ENCODE results near the gene SHROOM4.

Gene SHROOM4

GRCh38 chrX:50704360-50704759 lies 109.6 kb downstream of the SHROOM4 start:
- H3K27ac ChIP-seq (ENCODE audit: low read depth, low read length), result no peak overlapping the region
- H3K4me3 ChIP-seq (ENCODE audit: low read depth in 1 of 2, low read length in 2 of 2), result no peak overlapping the region
- peaks cover 13% of the 10 kb centered on the region for H3K4me1 ChIP-seq (ENCODE audit: insufficient read depth, low read length)
- peaks cover 0 to 6% of the 10 kb centered on the region in 2 donors for H3K27me3 ChIP-seq (ENCODE audit: control insufficient read depth in 1 of 2, insufficient read depth in 2 of 2, low read length in 2 of 2)
- H3K36me3 ChIP-seq (ENCODE audit: insufficient read depth, low read length), result no peaks in the 10 kb centered on the region
- H3K9me3 ChIP-seq (ENCODE audit: low read length), result no peaks in the 10 kb centered on the region
- no peak overlapping the region for H3K9ac ChIP-seq (ENCODE audit: low read length)

- Histone ChIP-seq H3K36me3 (ENCODE audit: insufficient read depth, low read length) (no peaks in the 10 kb centered on the region), H3K9ac (ENCODE audit: low read length) (no peak overlapping the region), H3K4me3 (ENCODE audit: low read depth in 1 of 2, low read length in 2 of 2) (no peak overlapping the region), H3K27me3 (ENCODE audit: control insufficient read depth in 1 of 2, insufficient read depth in 2 of 2, low read length in 2 of 2) (peaks cover 0 to 6% of the 10 kb centered on the region in 2 donors), H3K27ac (ENCODE audit: low read depth, low read length) (no peak overlapping the region), H3K9me3 (ENCODE audit: low read length) (no peaks in the 10 kb centered on the region), H3K4me1 (ENCODE audit: insufficient read depth, low read length) (peaks cover 7% of the 10 kb centered on the region)
Measured at GRCh38 chrX:50700921-50701320, 113.1 kb downstream of the SHROOM4 start.

GRCh38 chrX:50698944-50699343 lies 115.0 kb downstream of the SHROOM4 start:
- Histone ChIP-seq H3K27me3 (ENCODE audit: control insufficient read depth in 1 of 2, insufficient read depth in 2 of 2, low read length in 2 of 2) (peaks cover 0 to 6% of the 10 kb centered on the region in 2 donors), H3K4me1 (ENCODE audit: insufficient read depth, low read length) (peaks cover 7% of the 10 kb centered on the region), H3K9me3 (ENCODE audit: low read length) (no peaks in the 10 kb centered on the region), H3K4me3 (ENCODE audit: low read depth in 1 of 2, low read length in 2 of 2) (no peak overlapping the region), H3K36me3 (ENCODE audit: insufficient read depth, low read length) (no peaks in the 10 kb centered on the region), H3K27ac (ENCODE audit: low read depth, low read length) (no peak overlapping the region), H3K9ac (ENCODE audit: low read length) (no peak overlapping the region)

- no peak overlapping the region for H3K27ac ChIP-seq (ENCODE audit: low read depth, low read length)
- H3K9ac ChIP-seq (ENCODE audit: low read length), result no peak overlapping the region
- peaks cover 7% of the 10 kb centered on the region for H3K4me1 ChIP-seq (ENCODE audit: insufficient read depth, low read length)
Measured at GRCh38 chrX:50697691-50698090, 116.3 kb downstream of the SHROOM4 start.

GRCh38 chrX:50691820-50692219 lies 122.2 kb downstream of the SHROOM4 start:
- no peak overlapping the region for H3K27ac ChIP-seq (ENCODE audit: low read depth, low read length)

More at GRCh38 chrX:50697691-50698090, 116.3 kb downstream of the SHROOM4 start:
- Histone ChIP-seq H3K27me3 (ENCODE audit: control insufficient read depth in 1 of 2, insufficient read depth in 2 of 2, low read length in 2 of 2) (peaks cover 0 to 11% of the 10 kb centered on the region in 2 donors), H3K36me3 (ENCODE audit: insufficient read depth, low read length) (no peaks in the 10 kb centered on the region), H3K9me3 (ENCODE audit: low read length) (no peaks in the 10 kb centered on the region), H3K4me3 (ENCODE audit: low read depth in 1 of 2, low read length in 2 of 2) (no peak overlapping the region)

GRCh38 chrX:50684871-50685270 lies 129.1 kb downstream of the SHROOM4 start:
- Histone ChIP-seq H3K36me3 (ENCODE audit: insufficient read depth, low read length) (no peaks in the 10 kb centered on the region), H3K27ac (ENCODE audit: low read depth, low read length) (no peak overlapping the region), H3K4me3 (ENCODE audit: low read depth in 1 of 2, low read length in 2 of 2) (no peak overlapping the region), H3K9me3 (ENCODE audit: low read length) (no peaks in the 10 kb centered on the region), H3K4me1 (ENCODE audit: insufficient read depth, low read length) (no peaks in the 10 kb centered on the region), H3K9ac (ENCODE audit: low read length) (no peak overlapping the region), H3K27me3 (ENCODE audit: control insufficient read depth in 1 of 2, insufficient read depth in 2 of 2, low read length in 2 of 2) (no peaks in the 10 kb centered on the region)

More at GRCh38 chrX:50691820-50692219, 122.2 kb downstream of the SHROOM4 start:
- no peaks in the 10 kb centered on the region for H3K4me1 ChIP-seq (ENCODE audit: insufficient read depth, low read length)
- no peak overlapping the region for H3K4me3 ChIP-seq (ENCODE audit: low read depth in 1 of 2, low read length in 2 of 2)
- H3K9me3 ChIP-seq (ENCODE audit: low read length), result no peaks in the 10 kb centered on the region
- H3K27me3 ChIP-seq (ENCODE audit: control insufficient read depth in 1 of 2, insufficient read depth in 2 of 2, low read length in 2 of 2), result peaks cover 0 to 6% of the 10 kb centered on the region in 2 donors
- no peak overlapping the region for H3K9ac ChIP-seq (ENCODE audit: low read length)
- H3K36me3 ChIP-seq (ENCODE audit: insufficient read depth, low read length), result no peaks in the 10 kb centered on the region

- H3K27ac ChIP-seq (ENCODE audit: low read depth, low read length), result no peak overlapping the region
- no peaks in the 10 kb centered on the region for H3K36me3 ChIP-seq (ENCODE audit: insufficient read depth, low read length)
Measured at GRCh38 chrX:50680990-50681389, 133.0 kb downstream of the SHROOM4 start.

GRCh38 chrX:50677789-50678188 lies 136.2 kb downstream of the SHROOM4 start:
- peaks cover 0 to 4% of the 10 kb centered on the region in 2 donors for H3K27me3 ChIP-seq (ENCODE audit: control insufficient read depth in 1 of 2, insufficient read depth in 2 of 2, low read length in 2 of 2)
- no peaks in the 10 kb centered on the region for H3K9me3 ChIP-seq (ENCODE audit: low read length)
- H3K9ac ChIP-seq (ENCODE audit: low read length), result no peak overlapping the region
- H3K4me3 ChIP-seq (ENCODE audit: low read depth in 1 of 2, low read length in 2 of 2), result no peak overlapping the region
- H3K36me3 ChIP-seq (ENCODE audit: insufficient read depth, low read length), result no peaks in the 10 kb centered on the region
- no peak overlapping the region for H3K27ac ChIP-seq (ENCODE audit: low read depth, low read length)
- no peaks in the 10 kb centered on the region for H3K4me1 ChIP-seq (ENCODE audit: insufficient read depth, low read length)

More at GRCh38 chrX:50680990-50681389, 133.0 kb downstream of the SHROOM4 start:
- Histone ChIP-seq H3K27me3 (ENCODE audit: control insufficient read depth in 1 of 2, insufficient read depth in 2 of 2, low read length in 2 of 2) (no peaks in the 10 kb centered on the region), H3K9me3 (ENCODE audit: low read length) (no peaks in the 10 kb centered on the region), H3K9ac (ENCODE audit: low read length) (no peak overlapping the region), H3K4me1 (ENCODE audit: insufficient read depth, low read length) (no peaks in the 10 kb centered on the region), H3K4me3 (ENCODE audit: low read depth in 1 of 2, low read length in 2 of 2) (no peak overlapping the region)

- no peak overlapping the region for H3K4me3 ChIP-seq (ENCODE audit: low read depth in 1 of 2, low read length in 2 of 2)
- no peaks in the 10 kb centered on the region for H3K36me3 ChIP-seq (ENCODE audit: insufficient read depth, low read length)
- H3K9ac ChIP-seq (ENCODE audit: low read length), result no peak overlapping the region
- no peaks in the 10 kb centered on the region for H3K9me3 ChIP-seq (ENCODE audit: low read length)
- no peak overlapping the region for H3K27ac ChIP-seq (ENCODE audit: low read depth, low read length)
- H3K4me1 ChIP-seq (ENCODE audit: insufficient read depth, low read length), result no peaks in the 10 kb centered on the region
- H3K27me3 ChIP-seq (ENCODE audit: control insufficient read depth in 1 of 2, insufficient read depth in 2 of 2, low read length in 2 of 2), result peaks cover 0 to 10% of the 10 kb centered on the region in 2 donors
Measured at GRCh38 chrX:50671661-50672060, 142.3 kb downstream of the SHROOM4 start.

- H3K4me1 ChIP-seq (ENCODE audit: insufficient read depth, low read length), result no peaks in the 10 kb centered on the region
- no peak overlapping the region for H3K4me3 ChIP-seq (ENCODE audit: low read depth in 1 of 2, low read length in 2 of 2)
- H3K9ac ChIP-seq (ENCODE audit: low read length), result no peak overlapping the region
- H3K27ac ChIP-seq (ENCODE audit: low read depth, low read length), result no peak overlapping the region
- peaks cover 0 to 6% of the 10 kb centered on the region in 2 donors for H3K27me3 ChIP-seq (ENCODE audit: control insufficient read depth in 1 of 2, insufficient read depth in 2 of 2, low read length in 2 of 2)
- no peaks in the 10 kb centered on the region for H3K36me3 ChIP-seq (ENCODE audit: insufficient read depth, low read length)
- no peaks in the 10 kb centered on the region for H3K9me3 ChIP-seq (ENCODE audit: low read length)
Measured at GRCh38 chrX:50668860-50669259, 145.1 kb downstream of the SHROOM4 start.

GRCh38 chrX:50648156-50648555 lies 165.8 kb downstream of the SHROOM4 start:
- Histone ChIP-seq H3K4me1 (ENCODE audit: insufficient read depth, low read length) (no peaks in the 10 kb centered on the region), H3K9me3 (ENCODE audit: low read length) (no peaks in the 10 kb centered on the region), H3K36me3 (ENCODE audit: insufficient read depth, low read length) (no peaks in the 10 kb centered on the region), H3K9ac (ENCODE audit: low read length) (no peak overlapping the region), H3K27ac (ENCODE audit: low read depth, low read length) (no peak overlapping the region), H3K4me3 (ENCODE audit: low read depth in 1 of 2, low read length in 2 of 2) (no peak overlapping the region), H3K27me3 (ENCODE audit: control insufficient read depth in 1 of 2, insufficient read depth in 2 of 2, low read length in 2 of 2) (no peaks in the 10 kb centered on the region)

- Histone ChIP-seq H3K9ac (ENCODE audit: low read length) (no peak overlapping the region), H3K27ac (ENCODE audit: low read depth, low read length) (no peak overlapping the region), H3K27me3 (ENCODE audit: control insufficient read depth in 1 of 2, insufficient read depth in 2 of 2, low read length in 2 of 2) (no peaks in the 10 kb centered on the region), H3K9me3 (ENCODE audit: low read length) (no peaks in the 10 kb centered on the region), H3K4me1 (ENCODE audit: insufficient read depth, low read length) (no peaks in the 10 kb centered on the region), H3K4me3 (ENCODE audit: low read depth in 1 of 2, low read length in 2 of 2) (no peak overlapping the region), H3K36me3 (ENCODE audit: insufficient read depth, low read length) (no peaks in the 10 kb centered on the region)
Measured at GRCh38 chrX:50644496-50644895, 169.5 kb downstream of the SHROOM4 start.

Measured in muscle layer of colon (tissue), 2 donors.